Right lobe of liver (tissue), 6 donors: Measurements from ENCODE around the gene REEP5. TPM values are rescaled to one million over a fixed set of nuclear protein-coding genes. Genes with fewer than 3 reads are reported as not detected.

Experiments used
- ATAC-seq, 4 donors: fragments of 200-7000 bp; cut with Tn5 transposase; one replicate each; pipeline ENCODE4 v1.9.1; 2020; ENCODE audit warnings: mild to moderate bottlenecking in 4 of 4, moderate library complexity in 4 of 4
- DNase-seq, 3 donors: peaks; one replicate each; pipeline ENCODE4 v3.0.0-alpha.2; 2020
- H3K27ac ChIP-seq, 3 donors: fragments of 200-600 bp; one replicate each; pipeline ENCODE4 v1.8.0; 2022
- H3K27me3 ChIP-seq, 2 donors: fragments of 200-600 bp; one replicate each; pipeline ENCODE4 v1.8.0; 2022
- H3K36me3 ChIP-seq, 4 donors: fragments of 200-600 bp; sonication (generic) in 1 of 4; one replicate each; pipeline versions ENCODE4 v1.5.1 to v1.8.0; 2017 to 2022; ENCODE audit warnings: control low read depth in 1 of 4
- H3K4me1 ChIP-seq, 4 donors: fragments of 200-600 bp; sonication (generic) in 1 of 4; one replicate each; pipeline versions ENCODE4 v1.5.1 to v1.8.0; 2017 to 2022; ENCODE audit warnings: control low read depth in 1 of 4
- H3K4me3 ChIP-seq, 3 donors: fragments of 200-600 bp; one replicate each; pipeline ENCODE4 v1.8.0; 2022
- H3K9me3 ChIP-seq, 4 donors: fragments of 200-600 bp; sonication (generic) in 1 of 4; one replicate each; pipeline versions ENCODE4 v1.5.1 to v1.8.0; 2017 to 2022; ENCODE audit warnings: control low read depth in 1 of 4
- POLR2A ChIP-seq: fragments of 450-650 bp; IDR thresholded peaks from one replicate; pipeline ENCODE4 v1.6.1; 2017; ENCODE audit warnings: antibody characterized with exemption, mild to moderate bottlenecking
- WGBS: methylation state at CpG from one replicate; pipeline ENCODE4 v1.1.6; 2018; ENCODE audit warnings: low coverage, low lambda C conversion rate; ENCODE audit not compliant: insufficient coverage; ENCODE audit errors: missing lambda C conversion rate; 5-methylcytosine and 5-hydroxymethylcytosine counted together
- intact Hi-C, 2 donors: fragments of 100-400 bp; cut with DNase I; formaldehyde crosslinking; loops; one replicate each; pipeline versions ENCODE4 v1.11.2 to v1.14.1; 2022
- total RNA-seq, 6 experiments: library from RNA; depleted of rRNA in 2 of 6; stranded (reverse); fragments of >200 nt in 2 of 6; fragmentation: NEBNext Ultra II Directional in 3 of 6; extraction: Animal tissue kit (Norgen Biotek cat#: 25700) in 3 of 6; gene quantifications; one replicate each; pipeline versions ENCODE4 v1.1.0 to v1.2.4, GENCODE V29; 2016 to 2023
- TF ChIP-seq, protein P1 (sequence below), 4 donors: fragments of 200-600 bp in 3 of 4; fragments of 450-650 bp in 1 of 4; IDR thresholded peaks; one replicate each; pipeline versions ENCODE4 v1.5.1 to v1.8.0; 2016 to 2022; ENCODE audit warnings: antibody characterized with exemption in 4 of 4, mild to moderate bottlenecking in 2 of 4
- donor health status: DM: no; HTN: yes; CAD: no.
- donor health status: DM: no; HTN: no; CAD: no.
- donor health status: DM: no; HTN: no; CAD: no.
- donor health status: DM: no; HTN: yes; CAD: no.
- donor health status: DM: no; HTN: yes; CAD: no.

The REEP5 gene
- total RNA-seq, 6 experiments from 2014 or later: 52.2 to 75.6 (median 64.0) TPM

DNA sequence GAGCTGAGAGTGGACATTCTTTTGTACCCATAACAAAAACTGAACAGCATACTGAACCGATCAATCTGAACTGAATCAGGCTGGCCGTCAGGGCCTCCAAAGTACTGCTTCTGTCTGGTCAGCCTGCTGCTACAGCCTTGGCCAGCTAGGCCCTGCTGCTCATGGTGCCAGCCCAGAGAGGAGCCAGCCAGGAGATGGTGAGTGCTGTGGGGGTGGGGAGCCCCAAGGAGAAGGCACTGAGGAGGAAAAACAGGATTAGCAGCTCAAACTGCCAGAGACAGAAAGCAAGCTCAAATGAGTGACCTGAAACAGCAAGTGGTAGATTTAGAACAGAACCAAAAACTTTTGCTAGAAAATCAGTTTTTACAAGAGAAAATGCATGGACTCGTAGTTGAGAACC is 37.0 kb downstream of the REEP5 start:
- Histone ChIP-seq H3K9me3 (no peaks in the 10 kb centered on the region), H3K27ac (no peak overlapping the region), H3K4me1 (no peaks in the 10 kb centered on the region), H3K36me3 (peaks cover 0 to 40% (median 13%) of the 10 kb centered on the region in 4 donors), H3K27me3 (no peaks in the 10 kb centered on the region), H3K4me3 (no peak overlapping the region)
- intact Hi-C loops: no loop called here
- no peak for TF ChIP-seq POLR2A
- TF ChIP-seq, protein P1, sequence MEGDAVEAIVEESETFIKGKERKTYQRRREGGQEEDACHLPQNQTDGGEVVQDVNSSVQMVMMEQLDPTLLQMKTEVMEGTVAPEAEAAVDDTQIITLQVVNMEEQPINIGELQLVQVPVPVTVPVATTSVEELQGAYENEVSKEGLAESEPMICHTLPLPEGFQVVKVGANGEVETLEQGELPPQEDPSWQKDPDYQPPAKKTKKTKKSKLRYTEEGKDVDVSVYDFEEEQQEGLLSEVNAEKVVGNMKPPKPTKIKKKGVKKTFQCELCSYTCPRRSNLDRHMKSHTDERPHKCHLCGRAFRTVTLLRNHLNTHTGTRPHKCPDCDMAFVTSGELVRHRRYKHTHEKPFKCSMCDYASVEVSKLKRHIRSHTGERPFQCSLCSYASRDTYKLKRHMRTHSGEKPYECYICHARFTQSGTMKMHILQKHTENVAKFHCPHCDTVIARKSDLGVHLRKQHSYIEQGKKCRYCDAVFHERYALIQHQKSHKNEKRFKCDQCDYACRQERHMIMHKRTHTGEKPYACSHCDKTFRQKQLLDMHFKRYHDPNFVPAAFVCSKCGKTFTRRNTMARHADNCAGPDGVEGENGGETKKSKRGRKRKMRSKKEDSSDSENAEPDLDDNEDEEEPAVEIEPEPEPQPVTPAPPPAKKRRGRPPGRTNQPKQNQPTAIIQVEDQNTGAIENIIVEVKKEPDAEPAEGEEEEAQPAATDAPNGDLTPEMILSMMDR (IDR thresholded peaks at IDR 0.05): no peak
- ATAC-seq: no peak
- no peak for DNase-seq
- 92% methylated on average over 3 of the region's 3 CpGs for WGBS

DNA sequence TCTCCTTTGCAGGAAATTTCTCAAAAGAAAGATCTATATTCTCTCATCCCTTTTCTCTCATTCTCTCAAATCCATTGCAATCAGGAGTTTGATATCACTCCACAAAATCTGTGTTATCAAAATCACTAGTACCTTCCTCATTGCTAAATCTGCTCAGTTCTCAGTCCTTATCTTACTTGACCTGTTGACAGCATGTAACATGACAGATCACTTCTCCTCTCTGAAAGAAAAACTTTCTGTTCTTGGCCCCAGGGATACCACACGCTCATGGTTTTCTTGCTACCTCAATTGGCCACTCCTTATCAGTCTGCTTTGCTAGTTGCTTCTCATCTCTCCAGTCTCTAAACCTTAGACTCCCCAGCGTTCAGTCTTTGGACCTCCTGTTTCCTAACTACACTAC is 38.8 kb downstream of the REEP5 start:
- intact Hi-C loops: no loop called here
- 88% methylated on average over 2 of the region's 2 CpGs for WGBS
- ATAC-seq (no peak), DNase-seq (no peak)
- no peaks in the 10 kb centered on the region for H3K27me3 ChIP-seq
- no peak overlapping the region for H3K4me3 ChIP-seq
- no peak overlapping the region for H3K27ac ChIP-seq
- H3K36me3 ChIP-seq: peaks cover 0 to 43% (median 18%) of the 10 kb centered on the region in 4 donors
- H3K9me3 ChIP-seq: no peaks in the 10 kb centered on the region
- TF ChIP-seq, protein P1 (IDR thresholded peaks at IDR 0.05): no peak
- TF ChIP-seq POLR2A: no peak
- no peaks in the 10 kb centered on the region for H3K4me1 ChIP-seq

DNA sequence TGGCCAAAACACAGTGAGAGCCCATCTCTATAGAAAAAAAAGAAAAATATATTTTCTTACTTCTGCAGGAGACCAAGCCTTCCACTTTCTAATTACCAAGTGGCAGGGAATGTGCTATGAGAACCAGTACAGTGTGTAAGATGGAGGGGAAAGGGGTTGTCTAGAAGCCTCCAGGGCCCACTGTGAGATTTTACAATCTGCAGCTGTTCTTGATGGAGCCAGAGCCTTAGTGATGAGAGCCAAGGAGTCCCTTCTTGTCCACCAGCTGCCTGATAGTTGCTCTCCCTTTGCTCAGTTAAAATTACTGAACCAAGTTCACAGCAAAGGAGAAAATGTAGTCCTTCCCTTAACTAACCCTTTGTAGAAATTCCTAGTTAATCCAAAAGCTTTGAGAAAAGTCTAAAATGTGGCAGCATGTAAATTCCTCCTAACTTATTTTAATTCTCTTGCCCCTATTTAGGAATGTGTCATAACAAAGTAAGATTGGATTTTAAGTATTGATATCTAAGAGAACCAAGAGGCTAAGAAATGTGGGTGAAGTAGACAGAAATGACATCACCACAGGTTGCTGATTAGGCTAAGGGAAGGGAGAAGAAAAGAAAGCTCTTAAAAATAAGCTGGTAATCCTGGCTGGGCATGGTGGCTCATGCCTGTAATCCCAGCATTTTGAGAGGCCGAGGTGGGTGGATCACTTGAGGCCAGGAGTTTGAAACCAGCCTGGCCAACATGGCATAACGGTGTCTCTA is 41.6 kb downstream of the REEP5 start:
- no peaks in the 10 kb centered on the region for H3K27me3 ChIP-seq
- intact Hi-C loops: no loop called here
- H3K9me3 ChIP-seq: no peaks in the 10 kb centered on the region
- peaks cover 0 to 42% (median 16%) of the 10 kb centered on the region in 4 donors for H3K36me3 ChIP-seq
- peaks cover 0 to 2% (median 0%) of the 10 kb centered on the region in 4 donors for H3K4me1 ChIP-seq
- no peak overlapping the region for H3K27ac ChIP-seq
- WGBS: 94% methylated on average over 2 of the region's 2 CpGs
- no peak for DNase-seq
- TF ChIP-seq, protein P1 (IDR thresholded peaks at IDR 0.05): no peak
- TF ChIP-seq POLR2A: no peak
- ATAC-seq: no peak
- H3K4me3 ChIP-seq: no peak overlapping the region

DNA sequence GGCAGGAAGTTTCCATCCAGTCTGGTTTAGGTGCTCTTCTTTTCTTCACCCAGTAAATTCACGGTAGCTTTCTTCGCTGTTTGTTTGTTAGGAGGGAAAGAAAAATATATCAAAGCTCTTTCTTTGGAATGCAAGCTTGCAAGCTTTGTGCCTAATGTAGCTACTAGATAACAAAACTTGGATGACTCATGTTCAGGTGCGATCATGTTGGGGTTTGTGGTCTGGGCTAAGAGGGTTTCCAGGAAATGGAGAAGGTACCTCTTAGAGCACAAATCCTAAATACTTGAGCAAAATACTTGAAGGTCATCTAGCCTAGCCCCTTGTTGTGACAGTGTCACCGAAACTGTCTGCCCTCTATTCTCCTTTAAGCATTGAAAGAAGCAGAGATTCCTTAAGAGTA is 43.3 kb downstream of the REEP5 start:
- H3K9me3 ChIP-seq: no peaks in the 10 kb centered on the region
- no peak for DNase-seq
- no peak for ATAC-seq
- H3K27ac ChIP-seq: no peak overlapping the region
- intact Hi-C loops: no loop called here
- TF ChIP-seq, protein P1 (IDR thresholded peaks at IDR 0.05): no peak
- TF ChIP-seq POLR2A: no peak
- 66% methylated on average over 3 of the region's 4 CpGs for WGBS
- H3K4me1 ChIP-seq: peaks cover 0 to 2% (median 0%) of the 10 kb centered on the region in 4 donors
- no peak overlapping the region for H3K4me3 ChIP-seq
- peaks cover 0 to 35% (median 13%) of the 10 kb centered on the region in 4 donors for H3K36me3 ChIP-seq
- H3K27me3 ChIP-seq: no peaks in the 10 kb centered on the region
